Smooth muscle cell (in vitro differentiated cells): ENCODE data around the gene RXRA. TPM values are rescaled to one million over a fixed set of nuclear protein-coding genes. Genes with fewer than 3 reads are reported as not detected.

Source experiments
- DNase-seq: peaks from one replicate; lab custom pipeline; 2025; ENCODE audit not compliant: unreplicated experiment; lab: John Stamatoyannopoulos, UW
- H2AFZ ChIP-seq: fragments of 200-600 bp; sonication (generic); 2 replicates; pipeline ENCODE4 v1.6.0; 2016; ENCODE audit warnings: antibody characterized with exemption, low read depth, mild to moderate bottlenecking
- H3F3A ChIP-seq: fragments of 200-600 bp; sonication (generic); 2 replicates; pipeline ENCODE4 v1.6.0; 2017; ENCODE audit warnings: antibody characterized with exemption, low read depth
- H3K27ac ChIP-seq: fragments of 200-600 bp; sonication (generic); 2 replicates; pipeline ENCODE4 v1.5.1; 2016; ENCODE audit warnings: low read depth, mild to moderate bottlenecking
- H3K27me3 ChIP-seq: fragments of 200-600 bp; sonication (generic); 2 replicates; pipeline ENCODE4 v1.6.1; 2016; ENCODE audit warnings: low read depth, mild to moderate bottlenecking
- H3K36me3 ChIP-seq: fragments of 200-600 bp; sonication (generic); 2 replicates; pipeline ENCODE4 v1.5.1; 2016; ENCODE audit warnings: low read depth
- H3K4me1 ChIP-seq: fragments of 200-600 bp; sonication (generic); 2 replicates; pipeline ENCODE4 v1.5.1; 2016; ENCODE audit warnings: low read depth
- H3K4me2 ChIP-seq: fragments of 200-600 bp; sonication (generic); 2 replicates; pipeline ENCODE4 v1.6.0; 2016; ENCODE audit warnings: mild to moderate bottlenecking
- H3K4me3 ChIP-seq: fragments of 200-600 bp; sonication (generic); 2 replicates; pipeline ENCODE4 v1.5.1; 2016; ENCODE audit warnings: mild to moderate bottlenecking
- H3K79me2 ChIP-seq: fragments of 200-600 bp; sonication (generic); 2 replicates; pipeline ENCODE4 v1.6.0; 2016; ENCODE audit warnings: low read depth, mild to moderate bottlenecking
- H3K9ac ChIP-seq: fragments of 200-600 bp; sonication (generic); 2 replicates; pipeline ENCODE4 v1.6.0; 2016; ENCODE audit warnings: low read depth
- H3K9me3 ChIP-seq: fragments of 200-600 bp; sonication (generic); replicated peaks from 2 replicates; pipeline ENCODE4 v1.5.1; 2016; ENCODE audit warnings: low read depth
- H4K20me1 ChIP-seq: fragments of 200-600 bp; sonication (generic); 2 replicates; pipeline ENCODE4 v1.6.0; 2016; ENCODE audit warnings: low read depth
- WGBS: methylation state at CpG from one replicate; pipeline ENCODE4 v1.1.7; 2016; ENCODE audit warnings: low lambda C conversion rate; 5-methylcytosine and 5-hydroxymethylcytosine counted together
- polyA plus RNA-seq: library from polyadenylated mRNA; unstranded; fragments of >200 nt; fragmentation: Nextera tagmentation; extraction: Ambion mirVana; gene quantifications from 2 replicates; pipeline ENCODE4 v1.2.1, GENCODE V29; 2016
- total RNA-seq: library from RNA; depleted of rRNA; stranded (reverse); fragments of >200 nt; gene quantifications from 2 replicates; pipeline ENCODE4 v1.2.3, GENCODE V29; 2014
- TF ChIP-seq, protein P1 (sequence below): fragments of 200-600 bp; sonication (generic); IDR thresholded peaks from 2 replicates; pipeline ENCODE4 v1.5.1; 2017; ENCODE audit warnings: borderline replicate concordance, mild to moderate bottlenecking, antibody characterized with exemption; ENCODE audit not compliant: insufficient read depth, poor library complexity, severe bottlenecking

RXRA gene
- total and polyA plus RNA-seq, 2 experiments from 2014 or later = 8.9 to 23.1 TPM

- TF ChIP-seq, protein P1, sequence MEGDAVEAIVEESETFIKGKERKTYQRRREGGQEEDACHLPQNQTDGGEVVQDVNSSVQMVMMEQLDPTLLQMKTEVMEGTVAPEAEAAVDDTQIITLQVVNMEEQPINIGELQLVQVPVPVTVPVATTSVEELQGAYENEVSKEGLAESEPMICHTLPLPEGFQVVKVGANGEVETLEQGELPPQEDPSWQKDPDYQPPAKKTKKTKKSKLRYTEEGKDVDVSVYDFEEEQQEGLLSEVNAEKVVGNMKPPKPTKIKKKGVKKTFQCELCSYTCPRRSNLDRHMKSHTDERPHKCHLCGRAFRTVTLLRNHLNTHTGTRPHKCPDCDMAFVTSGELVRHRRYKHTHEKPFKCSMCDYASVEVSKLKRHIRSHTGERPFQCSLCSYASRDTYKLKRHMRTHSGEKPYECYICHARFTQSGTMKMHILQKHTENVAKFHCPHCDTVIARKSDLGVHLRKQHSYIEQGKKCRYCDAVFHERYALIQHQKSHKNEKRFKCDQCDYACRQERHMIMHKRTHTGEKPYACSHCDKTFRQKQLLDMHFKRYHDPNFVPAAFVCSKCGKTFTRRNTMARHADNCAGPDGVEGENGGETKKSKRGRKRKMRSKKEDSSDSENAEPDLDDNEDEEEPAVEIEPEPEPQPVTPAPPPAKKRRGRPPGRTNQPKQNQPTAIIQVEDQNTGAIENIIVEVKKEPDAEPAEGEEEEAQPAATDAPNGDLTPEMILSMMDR = no peak
- no peak overlapping the region for H3K4me3 ChIP-seq
- no peak overlapping the region for H2AFZ ChIP-seq
- H3K4me2 ChIP-seq = no peak overlapping the region
- H4K20me1 ChIP-seq = peaks cover 100% of the 10 kb centered on the region
- no peak overlapping the region for H3K27ac ChIP-seq
- 94% methylated on average over 14 of the region's 14 CpGs for WGBS
- no peak for DNase-seq
- no peaks in the 10 kb centered on the region for H3K36me3 ChIP-seq
- H3F3A ChIP-seq = no peaks in the 10 kb centered on the region
- H3K79me2 ChIP-seq = peaks cover 81% of the 10 kb centered on the region
- peaks cover 15% of the 10 kb centered on the region for H3K4me1 ChIP-seq
- no peaks in the 10 kb centered on the region for H3K9me3 ChIP-seq
- no peak overlapping the region for H3K9ac ChIP-seq
- no peaks in the 10 kb centered on the region for H3K27me3 ChIP-seq
Measured at GRCh38 chr9:134382733-134383132, 56.5 kb downstream of the RXRA start.

GRCh38 chr9:134383148-134383547, 56.9 kb downstream of the RXRA start:
- Histone ChIP-seq H3K9me3 (no peaks in the 10 kb centered on the region), H3K4me1 (peaks cover 15% of the 10 kb centered on the region), H3K4me2 (no peak overlapping the region)

GRCh38 chr9:134384811-134385479, 58.7 kb downstream of the RXRA start:
- H3K79me2 ChIP-seq = peaks cover 82% of the 10 kb centered on the region
- no peak for DNase-seq

More at GRCh38 chr9:134383148-134383547, 56.9 kb downstream of the RXRA start:
- H3K4me3 ChIP-seq = no peak overlapping the region
- 98% methylated on average over 6 of the region's 6 CpGs for WGBS
- TF ChIP-seq, protein P1 = no peak
- no peaks in the 10 kb centered on the region for H3K27me3 ChIP-seq
- H3K36me3 ChIP-seq = no peaks in the 10 kb centered on the region
- H2AFZ ChIP-seq = no peak overlapping the region
- DNase-seq = no peak
- H3K79me2 ChIP-seq = peaks cover 81% of the 10 kb centered on the region
- peaks cover 100% of the 10 kb centered on the region for H4K20me1 ChIP-seq
- H3F3A ChIP-seq = no peaks in the 10 kb centered on the region
- H3K9ac ChIP-seq = no peak overlapping the region
- H3K27ac ChIP-seq = no peak overlapping the region

More at GRCh38 chr9:134384811-134385479, 58.7 kb downstream of the RXRA start:
- H4K20me1 ChIP-seq = peaks cover 100% of the 10 kb centered on the region
- H2AFZ ChIP-seq = no peak overlapping the region
- no peak overlapping the region for H3K4me3 ChIP-seq
- WGBS = 80% methylated on average over 19 of the region's 19 CpGs
- TF ChIP-seq, protein P1 = no peak
- H3K4me2 ChIP-seq = no peak overlapping the region
- H3K27ac ChIP-seq = no peak overlapping the region
- no peaks in the 10 kb centered on the region for H3F3A ChIP-seq
- H3K9me3 ChIP-seq = no peaks in the 10 kb centered on the region
- H3K9ac ChIP-seq = no peak overlapping the region
- H3K4me1 ChIP-seq = peaks cover 8% of the 10 kb centered on the region
- no peaks in the 10 kb centered on the region for H3K27me3 ChIP-seq
- no peaks in the 10 kb centered on the region for H3K36me3 ChIP-seq
